Stimulated activated CD8-positive, alpha-beta memory T cell treated with anti-CD3 and anti-CD28 coated beads, Interleukin-15, amount 100 ng/mL, for 24 hours (primary cell): ENCODE data around the gene PLCH2.
A peak's percentile ranks its signal among the peaks of the same experiment; 100 is the strongest.

ENCODE experiments used
- DNase-seq: peaks from one replicate; pipeline ENCODE4 v3.0.0-alpha.2; 2020; ENCODE audit warnings: low read depth

The PLCH2 gene

GRCh38 chr1:2515763-2516080 lies 39.6 kb downstream of the PLCH2 start:
- DNase-seq = no peak

DNA sequence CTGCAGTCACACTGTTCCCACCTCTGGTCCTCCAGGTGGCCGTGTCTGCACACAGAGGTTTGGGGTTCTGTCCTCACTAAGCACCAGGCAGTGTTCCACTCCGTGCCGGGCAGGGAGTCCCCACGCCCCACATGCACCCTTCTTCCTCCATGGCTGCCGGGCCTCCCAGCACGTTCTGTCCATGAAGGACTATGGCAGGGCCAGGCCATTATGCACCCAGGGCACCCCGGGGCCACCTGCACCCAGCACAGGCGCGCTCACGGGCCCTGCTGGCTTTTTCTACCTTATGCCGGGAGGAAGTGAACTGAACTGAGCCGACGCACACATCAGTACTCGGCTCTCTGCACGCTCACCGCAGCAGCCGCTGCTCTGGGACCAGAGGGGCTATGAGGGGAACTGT lies 40.0 kb downstream of the PLCH2 start:
- no peak for DNase-seq

DNA sequence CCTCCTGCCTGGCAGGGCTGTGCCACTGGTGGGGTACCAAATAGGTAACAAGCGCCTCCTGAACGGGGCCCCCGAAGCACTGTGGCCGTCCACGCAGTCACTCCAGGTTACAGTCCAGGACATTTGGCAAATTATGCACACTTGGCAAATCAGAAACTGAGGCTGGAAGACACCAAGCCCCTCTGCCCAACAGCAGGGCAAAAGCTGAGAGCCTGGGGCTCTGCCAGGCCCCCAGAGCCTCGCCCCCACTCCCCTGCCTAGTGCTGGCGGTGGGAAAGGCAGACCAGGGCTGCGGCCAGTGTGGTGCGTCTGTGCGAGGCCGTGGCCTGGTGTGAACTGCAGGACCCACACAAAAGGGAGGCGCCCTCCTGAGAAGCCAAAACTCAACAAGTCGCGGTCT lies 40.9 kb downstream of the PLCH2 start:
- no peak for DNase-seq

DNA sequence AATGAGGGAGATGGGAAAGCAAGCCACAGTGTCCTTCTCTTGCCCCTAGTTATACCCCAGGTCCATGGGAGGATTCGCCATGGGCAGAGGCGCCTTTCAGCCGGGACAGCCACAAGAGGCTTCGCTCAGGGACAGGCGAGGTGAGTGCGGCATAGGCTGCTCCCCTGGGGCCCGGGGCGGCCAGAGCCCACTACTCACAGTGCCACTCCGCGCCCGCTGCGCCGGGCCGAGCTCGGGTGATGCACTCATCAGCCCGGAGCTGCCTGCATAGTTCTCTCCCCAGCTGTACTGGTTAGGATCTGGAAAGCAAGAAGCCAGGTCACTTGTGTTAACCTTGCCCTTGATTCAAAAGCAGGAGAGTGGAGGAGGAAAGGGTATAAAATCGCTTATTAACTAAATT lies 41.9 kb downstream of the PLCH2 start:
- no peak for DNase-seq

DNA sequence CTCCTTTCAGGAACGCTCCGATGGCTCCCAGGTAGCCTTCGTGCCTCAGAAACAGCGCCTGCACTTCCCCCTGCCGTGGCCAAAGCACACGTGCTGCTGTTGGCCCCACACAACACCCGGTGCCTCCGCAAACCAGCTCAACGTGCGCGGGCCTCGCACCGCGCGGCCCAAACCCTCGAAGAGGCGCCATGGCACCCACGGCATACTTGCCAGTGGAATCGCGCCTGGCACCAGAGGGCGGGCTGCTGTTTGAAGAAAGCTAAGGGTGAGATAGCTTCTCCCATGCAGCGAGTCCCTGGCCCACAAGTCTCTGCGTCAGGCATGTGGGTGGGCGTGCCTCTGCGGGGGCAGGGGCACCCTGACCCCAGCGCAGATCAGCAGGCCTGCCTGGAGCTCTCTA lies 42.4 kb downstream of the PLCH2 start:
- no peak for DNase-seq

DNA sequence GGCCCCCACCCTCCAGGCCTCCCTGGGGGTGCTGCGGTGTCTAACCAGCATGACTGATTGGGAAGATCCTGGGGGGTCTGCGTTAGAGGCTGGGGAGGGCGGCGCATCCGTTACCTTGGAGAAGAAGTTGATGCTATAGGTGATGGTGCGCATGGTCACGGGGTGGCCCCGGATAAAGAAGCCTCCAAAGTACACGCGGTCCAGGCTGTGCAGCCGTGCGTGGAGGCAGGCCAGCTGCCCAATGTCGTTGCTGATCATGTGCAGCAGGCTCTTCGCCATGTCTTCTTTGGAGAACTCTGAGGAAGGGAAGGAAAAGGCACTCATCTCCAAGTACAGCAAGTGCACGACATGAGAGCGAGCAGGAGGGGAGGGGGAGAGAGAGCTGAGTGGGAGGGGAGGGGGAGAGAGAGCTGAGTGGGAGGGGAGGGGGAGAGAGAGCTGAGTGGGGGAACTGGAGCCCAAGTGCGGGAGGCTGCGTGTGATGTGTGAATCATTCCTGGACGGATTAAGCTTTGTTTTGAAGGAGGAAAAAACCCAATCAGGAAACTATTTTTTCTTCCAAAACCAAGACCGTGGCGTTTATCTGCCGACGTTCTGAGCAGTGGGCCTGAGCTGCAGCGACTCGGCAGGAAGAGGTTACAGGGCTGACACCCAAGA lies 43.1 kb downstream of the PLCH2 start:
- DNase-seq = no peak

- DNase-seq = no peak
These were observed 43.6 kb downstream of the PLCH2 start for GRCh38 chr1:2519729-2520128.

DNA sequence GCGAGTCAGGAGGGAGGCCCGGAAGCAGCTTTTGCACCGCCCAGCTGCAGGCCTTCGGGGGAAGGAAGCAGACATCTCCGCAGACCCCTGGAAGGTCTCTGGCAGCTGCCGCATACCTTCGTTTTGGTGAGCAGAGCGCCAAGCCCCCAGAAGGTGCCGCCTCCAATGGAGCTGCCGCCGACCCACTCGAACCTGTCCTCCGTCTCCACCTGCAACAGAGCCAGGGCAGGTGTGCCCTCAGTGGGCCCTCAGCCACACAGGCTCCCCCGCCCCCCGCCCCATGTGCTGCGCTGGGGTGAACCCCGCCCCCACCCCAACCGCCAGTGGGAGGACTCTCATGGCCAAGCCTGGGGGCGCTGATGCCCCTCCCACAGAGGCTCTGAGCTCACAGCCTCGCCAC lies 44.1 kb downstream of the PLCH2 start:
- no peak for DNase-seq

GRCh38 chr1:2520806-2521205 lies 44.7 kb downstream of the PLCH2 start:
- no peak for DNase-seq

- DNase-seq = no peak
These were observed 46.1 kb downstream of the PLCH2 start for GRCh38 chr1:2522230-2522629.

- no peak for DNase-seq
These were observed 47.3 kb downstream of the PLCH2 start for GRCh38 chr1:2523191-2523890.

DNA sequence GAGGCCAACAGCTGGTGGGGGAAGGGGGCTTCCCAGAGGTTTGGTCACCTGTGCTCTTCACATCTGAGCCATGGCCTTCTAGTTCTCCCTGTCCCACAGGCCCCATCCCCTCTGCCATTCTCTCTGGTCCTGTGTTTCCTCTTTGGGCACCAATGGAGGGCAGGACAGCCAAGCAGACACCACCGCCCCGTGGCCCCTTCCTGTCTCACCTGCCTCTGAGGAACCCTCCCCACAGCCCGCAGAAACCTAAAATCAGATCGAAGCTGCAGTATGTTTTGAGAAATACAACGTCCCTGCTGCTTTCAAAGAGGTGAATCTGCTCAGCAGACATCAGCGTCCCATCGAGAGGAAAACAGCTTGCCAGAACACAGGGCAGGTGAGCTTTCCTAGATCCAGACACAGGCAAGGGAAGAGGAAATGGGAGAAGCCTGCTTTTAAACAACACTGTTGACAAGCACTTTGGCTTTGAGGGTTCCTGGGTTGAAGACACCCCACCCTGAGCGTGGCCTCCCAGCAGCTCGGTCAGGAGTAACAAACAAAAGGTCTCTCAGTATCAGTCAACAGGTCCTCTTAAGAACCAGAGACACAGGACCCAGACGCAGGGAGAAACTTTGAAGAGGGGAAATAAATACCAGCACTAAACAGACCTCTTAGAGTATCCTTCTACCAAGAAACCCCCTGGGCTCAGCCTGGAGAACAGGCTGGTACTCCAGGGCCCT lies 48.0 kb downstream of the PLCH2 start:
- DNase-seq = no peak

- DNase-seq = no peak
These were observed 49.5 kb downstream of the PLCH2 start for GRCh38 chr1:2525572-2525919.

DNA sequence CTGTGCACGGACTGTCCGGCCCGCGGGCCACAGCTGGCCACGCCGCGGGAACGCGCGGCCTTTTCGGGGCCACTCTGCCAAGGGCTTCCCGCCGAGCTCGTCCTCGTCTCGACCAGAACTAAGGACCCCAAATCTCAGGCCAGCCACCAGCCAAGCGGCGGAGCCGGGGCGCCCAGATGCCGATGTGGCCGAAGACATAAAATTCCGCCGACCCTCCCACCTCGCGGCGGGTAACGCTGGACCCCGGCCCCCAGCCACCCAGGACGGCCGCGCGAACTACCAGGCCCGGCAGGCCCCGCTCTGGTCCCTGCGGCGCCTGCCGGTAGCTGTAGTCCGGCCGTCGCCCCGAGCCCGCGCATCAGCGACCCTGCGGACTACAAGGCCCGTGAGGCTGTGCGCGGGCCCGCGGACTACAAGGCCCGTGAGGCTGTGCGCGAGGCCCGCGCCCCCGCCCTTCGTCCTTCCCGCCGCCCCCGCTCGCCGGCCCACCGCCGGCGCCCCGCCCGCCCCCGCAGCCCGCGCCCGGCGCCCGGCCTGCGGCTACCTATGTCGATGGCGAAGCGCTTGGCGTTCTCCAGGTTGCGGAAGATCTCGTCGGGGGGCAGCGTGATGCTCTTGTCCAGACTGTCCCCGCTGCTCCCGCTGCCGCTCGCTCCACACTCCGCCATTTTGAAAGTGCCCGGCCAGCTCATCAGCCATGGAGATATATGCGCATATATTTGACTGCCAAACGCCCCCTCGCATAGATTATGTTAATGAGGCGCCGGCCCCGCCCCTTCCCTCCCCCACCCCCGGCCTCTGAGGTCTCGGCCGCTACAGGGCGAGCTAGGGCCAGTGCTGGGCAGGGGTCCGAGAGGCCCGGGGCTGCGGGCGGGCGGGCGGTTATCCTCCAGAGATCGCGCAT lies 50.1 kb downstream of the PLCH2 start, which contains the start of gene PANK4:
Gene PANK4 (minus strand): TSS at position 677 of the 904 bp plus-strand sequence. CDS start 9 bp downstream, at position 668.
- peak; percentile 66 for DNase-seq

- no peak for DNase-seq
These were observed 50.9 kb downstream of the PLCH2 start for GRCh38 chr1:2526824-2527555.

GRCh38 chr1:2527556-2527860 lies 51.4 kb downstream of the PLCH2 start:
- no peak for DNase-seq

- no peak for DNase-seq
These were observed 51.9 kb downstream of the PLCH2 start for GRCh38 chr1:2528016-2528415.

DNA sequence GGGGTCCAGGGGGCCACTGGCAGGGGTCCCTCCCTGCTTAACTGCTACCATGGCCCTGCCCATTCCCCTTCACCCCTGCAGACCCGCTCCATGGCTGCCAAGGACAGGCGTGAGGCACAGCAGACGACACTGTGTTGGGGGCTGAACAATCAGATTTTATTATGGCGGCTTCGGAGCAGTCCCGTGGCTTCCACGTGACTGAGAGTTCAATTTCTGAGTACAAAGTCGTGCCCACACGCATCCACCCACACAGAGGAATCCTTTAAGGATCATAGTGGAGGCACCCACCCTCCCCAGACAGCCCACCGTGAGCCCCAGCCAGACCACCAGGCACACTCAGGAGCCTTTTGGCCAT lies 52.5 kb downstream of the PLCH2 start:
- DNase-seq = no peak

DNA sequence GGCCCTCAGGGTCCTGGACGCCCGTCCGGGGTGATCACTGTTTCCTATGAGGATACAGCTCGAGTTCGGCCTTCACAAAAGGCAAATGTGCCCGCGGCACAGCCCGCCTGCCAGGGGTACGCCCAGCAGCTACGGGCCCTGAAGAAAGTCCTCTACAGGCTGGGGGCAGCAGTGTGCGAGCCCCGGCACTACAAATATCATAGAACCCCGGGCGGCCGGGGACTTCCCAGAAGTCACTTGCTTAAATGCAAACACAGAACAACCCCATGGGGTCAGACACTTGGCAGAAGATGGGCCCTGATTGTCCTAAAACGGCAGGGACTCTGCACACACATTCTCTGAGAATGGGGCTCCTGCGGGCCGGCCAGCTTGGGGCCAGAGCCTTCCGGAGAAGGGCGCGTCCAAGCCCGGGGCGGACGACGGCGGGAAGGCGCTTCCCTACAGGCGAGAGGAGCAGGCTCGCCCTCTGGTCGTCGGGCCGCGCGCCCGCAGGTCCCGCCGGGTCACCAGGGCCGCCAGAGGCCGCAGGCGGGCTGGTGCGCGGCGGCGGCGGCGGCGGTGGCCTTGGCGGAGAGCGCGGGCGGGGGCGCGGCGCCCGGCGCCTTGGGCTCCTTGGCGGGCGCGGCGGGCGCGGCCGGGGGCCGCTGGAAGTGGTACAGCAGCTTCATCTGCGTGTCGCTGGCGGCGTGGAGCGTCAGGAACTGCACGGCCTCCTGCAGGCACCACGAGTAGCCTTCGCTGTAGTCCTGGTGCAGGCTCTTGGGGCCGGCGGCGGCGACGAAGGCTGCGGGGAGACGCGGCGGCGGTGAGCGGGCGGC lies 53.1 kb downstream of the PLCH2 start:
- DNase-seq = no peak

GRCh38 chr1:2529784-2530512 lies 53.9 kb downstream of the PLCH2 start, which contains the start of gene HES5:
Gene HES5 (minus strand): TSS chr1:2530263. CDS start chr1:2530164, 99 bp downstream.
- DNase-seq = no peak
